HepG2 (cell line): ENCODE results near the gene RHOV. TPM values are rescaled to one million over a fixed set of nuclear protein-coding genes. Genes with fewer than 3 reads are reported as not detected.

ENCODE experiments used
- ATAC-seq: fragments of 200-7000 bp; cut with Tn5 transposase; 3 replicates; pipeline ENCODE4 v1.9.1; 2020; ENCODE audit warnings: mild to moderate bottlenecking, moderate library complexity
- BruUV-seq: library from RNA; stranded (reverse); fragments of 400-500 nt; replicated peaks from 2 replicates; lab custom pipeline; 2021; lab: Mats Ljungman, UMichigan
- CTCF ChIA-PET: fragments of 300-600 bp; formaldehyde crosslinking; extraction: SDS; loops from one replicate; lab custom pipeline; 2021; ENCODE audit warnings: low total read pairs, inconsistent platforms, low intra/inter-chr PET ratio; lab: Yijun Ruan, JAX
- POLR2A ChIA-PET: fragments of 350-600 bp; sonication (Branson Sonifier 250); formaldehyde crosslinking; loops from one replicate; lab custom pipeline; 2020; ENCODE audit warnings: antibody characterized with exemption, inconsistent platforms; lab: Yijun Ruan, JAX
- DNase-seq: peaks from one replicate; pipeline ENCODE4 v3.0.0-alpha.2; 2015; ENCODE audit warnings: low spot score
- FAIRE-seq: peaks from 3 replicates; lab custom pipeline; 2011; peaks lifted over from hg19 to GRCh38; lab: Jason Lieb, UNC
- H2AFZ ChIP-seq: one replicate; pipeline ENCODE4 v1.6.1; 2011; ENCODE audit warnings: low read length, inconsistent platforms
- H3K27ac ChIP-seq: fragments of 300-600 bp; 3 replicates; pipeline ENCODE4 v1.8.0; 2011; ENCODE audit warnings: mixed run types, mild to moderate bottlenecking, mixed read lengths, low read length, inconsistent platforms; ENCODE audit not compliant: insufficient read depth; ENCODE audit errors: extremely low read length
- H3K27me3 ChIP-seq, 2 experiments: fragments of 200-600 bp in 1 of 2; 2 replicates in 1 of 2; 3 replicates in 1 of 2; pipeline versions ENCODE4 v1.6.0 to v1.8.0; 2011; ENCODE audit warnings: low read length in 2 of 2, mild to moderate bottlenecking in 2 of 2, moderate library complexity in 2 of 2, inconsistent platforms in 1 of 2; ENCODE audit not compliant: insufficient read depth in 2 of 2, control insufficient read depth in 1 of 2
- H3K36me3 ChIP-seq, 2 experiments: fragments of 200-600 bp in 1 of 2; replicated peaks in 1 of 2; 2 replicates in 1 of 2; 3 replicates in 1 of 2; pipeline versions ENCODE4 v1.5.1 to v1.8.0; 2011; ENCODE audit warnings: low read length in 2 of 2, inconsistent platforms in 1 of 2; ENCODE audit not compliant: insufficient read depth in 2 of 2, control insufficient read depth in 1 of 2
- H3K4me1 ChIP-seq: 2 replicates; pipeline ENCODE4 v1.5.1; 2012; ENCODE audit warnings: low read length, inconsistent platforms; ENCODE audit not compliant: insufficient read depth
- H3K4me2 ChIP-seq: 2 replicates; pipeline ENCODE4 v1.6.0; 2011; ENCODE audit warnings: low read depth, low read length, inconsistent platforms
- H3K4me3 ChIP-seq, 3 experiments: fragments of 200-600 bp in 1 of 3; sonication (generic), shearing (Covaris generic) in 1 of 3; replicated peaks in 1 of 3; 2 replicates each; pipeline ENCODE4 v1.5.1; 2011 to 2016; ENCODE audit warnings: low read length in 3 of 3, inconsistent platforms in 2 of 3, low read depth in 2 of 3, mild to moderate bottlenecking in 2 of 3, control low read depth in 1 of 3, mixed read lengths in 1 of 3; ENCODE audit not compliant: insufficient read depth in 1 of 3
- H3K79me2 ChIP-seq: one replicate; pipeline ENCODE4 v1.6.1; 2011; ENCODE audit warnings: low read length, inconsistent platforms; ENCODE audit not compliant: insufficient read depth
- H3K9ac ChIP-seq: 2 replicates; pipeline ENCODE4 v1.6.0; 2011; ENCODE audit warnings: mild to moderate bottlenecking, low read depth, low read length, inconsistent platforms; ENCODE audit not compliant: insufficient read depth
- H3K9me3 ChIP-seq: 2 replicates; pipeline ENCODE4 v1.5.1; 2012; ENCODE audit warnings: mild to moderate bottlenecking, low read length
- H4K20me1 ChIP-seq: 2 replicates; pipeline ENCODE4 v1.6.0; 2011; ENCODE audit warnings: inconsistent platforms, mild to moderate bottlenecking, low read length, moderate library complexity; ENCODE audit not compliant: insufficient read depth
- MATR3 ChIP-seq: sonication (generic); formaldehyde crosslinking; IDR thresholded peaks from 2 replicates; pipeline ENCODE4 v1.4.0; 2020; ENCODE audit warnings: missing genetic modification reagents
- ZBTB39 ChIP-seq: sonication (generic); formaldehyde crosslinking; IDR thresholded peaks from 2 replicates; pipeline ENCODE4 v1.5.0; 2020; ENCODE audit warnings: missing genetic modification reagents
- ZFP82 ChIP-seq: sonication (generic); formaldehyde crosslinking; IDR thresholded peaks from 2 replicates; pipeline ENCODE4 v1.5.1; 2020; ENCODE audit warnings: mild to moderate bottlenecking, missing genetic modification reagents, borderline replicate concordance
- ZNF235 ChIP-seq: sonication (generic); formaldehyde crosslinking; IDR thresholded peaks from 2 replicates; pipeline ENCODE4 v1.8.1; 2023; ENCODE audit warnings: mild to moderate bottlenecking, missing genetic modification reagents, borderline replicate concordance
- ZNF282 ChIP-seq: fragments of 450-650 bp; IDR thresholded peaks from 2 replicates; pipeline ENCODE4 v1.6.1; 2018; ENCODE audit not compliant: partially characterized antibody
- ZNF333 ChIP-seq: sonication (generic); formaldehyde crosslinking; IDR thresholded peaks from 2 replicates; pipeline ENCODE4 v1.4.0; 2020; ENCODE audit warnings: mild to moderate bottlenecking, missing genetic modification reagents, borderline replicate concordance
- ZNF574 ChIP-seq: sonication (generic); formaldehyde crosslinking; IDR thresholded peaks from 2 replicates; pipeline ENCODE4 v1.4.0; 2020; ENCODE audit warnings: missing genetic modification reagents
- WGBS: methylation state at CpG from one replicate; pipeline ENCODE4 v1.1.6; 2017; ENCODE audit warnings: low lambda C conversion rate; 5-methylcytosine and 5-hydroxymethylcytosine counted together
- in situ Hi-C: cut with HindIII; loops from 2 replicates; pipeline ENCODE4 v1.10.0; 2017; ENCODE audit warnings: low pct_unique_long_range_greater_than_20kb; ENCODE audit not compliant: extremely low pct_ligation_motif_present
- intact Hi-C: fragments of 100-400 bp; cut with micrococcal nuclease; formaldehyde crosslinking; loops from one replicate; pipeline ENCODE4 v1.10.0; 2022; ENCODE audit not compliant: unreplicated experiment
- polyA plus RNA-seq, 8 experiments: library from polyadenylated mRNA; depleted of rRNA in 3 of 8; stranded (reverse) in 7 of 8; unstranded in 1 of 8; fragments of >200 nt; fragmentation: Illumina TruSeq in 4 of 8; extraction: Trizol in 4 of 8; gene quantifications; 2 replicates each; pipeline versions ENCODE4 v1.2.1 to v1.2.3, GENCODE V29; 2011 to 2016; ENCODE audit warnings: low read depth in 4 of 8, missing spikeins in 1 of 8, mixed read lengths in 1 of 8; ENCODE audit not compliant: insufficient read depth in 1 of 8
- total RNA-seq, 5 experiments: library from RNA; depleted of rRNA; stranded (reverse); fragments of >200 nt; fragmentation: Illumina TruSeq; extraction: Trizol; gene quantifications; 2 replicates each; pipeline ENCODE4 v1.2.3, GENCODE V29; 2016; ENCODE audit warnings: low read depth in 1 of 5

The RHOV gene
- total and polyA plus RNA-seq, 2 of the 13 experiments (the other 11 are each of a cell fraction or from before 2014, with no cell fraction given) = 0.17 to 0.18 TPM

- no peaks in the 10 kb centered on the region for H3K79me2 ChIP-seq
- intact Hi-C loops (no loop called here), in situ Hi-C loops (no loop called here)
- peaks cover 3% of the 10 kb centered on the region for H3K4me1 ChIP-seq
- no peaks in the 10 kb centered on the region for H4K20me1 ChIP-seq
- H3K9me3 ChIP-seq = no peaks in the 10 kb centered on the region
- peaks cover 0 to 3% of the 10 kb centered on the region in 2 experiments; a peak in 2 of 5 replicates for H3K27me3 ChIP-seq
- H3K9ac ChIP-seq = no peak overlapping the region
- ATAC-seq (no peak), FAIRE-seq (no peak), DNase-seq (no peak)
- BruUV-seq = no TSS peak
- POLR2A ChIA-PET = no interaction called here
- H2AFZ ChIP-seq = no peak overlapping the region
- no peak for TF ChIP-seq ZNF282
- TF ChIP-seq ZNF333 (CRISPR knock-in tag) = no peak
- no peak for TF ChIP-seq MATR3 (CRISPR knock-in tag)
- no peak for TF ChIP-seq ZNF574 (CRISPR knock-in tag)
- no peak for TF ChIP-seq ZFP82 (CRISPR knock-in tag)
- TF ChIP-seq ZBTB39 = no peak
- TF ChIP-seq ZNF235 (CRISPR knock-in tag) = no peak
- CTCF ChIA-PET = no interaction called here
- H3K4me3 ChIP-seq = no peak overlapping the region
- H3K4me2 ChIP-seq = no peak overlapping the region
- H3K36me3 ChIP-seq = no peaks in the 10 kb centered on the region
- no peak overlapping the region for H3K27ac ChIP-seq
- 32% methylated on average over 6 of the region's 6 CpGs for WGBS
These were observed 5.6 kb upstream of the RHOV start for GRCh38 chr15:40879609-40880008.
